MG63 (cell line): Measurements from ENCODE around the gene DDIAS. TPM values are rescaled to one million over a fixed set of nuclear protein-coding genes. Genes with fewer than 3 reads are reported as not detected.
"Not testable (repeated sequence)": the region's sequence is repeated elsewhere in the genome, so short reads cannot be mapped to it uniquely, and the experiment has no call there.

Experiments
- DNase-seq: peaks from one replicate; pipeline ENCODE4 v3.0.0-alpha.2; 2020
- H3K27me3 ChIP-seq: fragments of 250-450 bp; sonication (Bioruptor Pico); 2 replicates; pipeline ENCODE4 v1.5.1; 2020; ENCODE audit warnings: mild to moderate bottlenecking, moderate library complexity
- H3K36me3 ChIP-seq: fragments of 250-450 bp; sonication (Bioruptor Pico); 2 replicates; pipeline ENCODE4 v1.5.1; 2020; ENCODE audit warnings: mild to moderate bottlenecking, moderate library complexity
- H3K4me3 ChIP-seq: fragments of 250-450 bp; sonication (Bioruptor Pico); 2 replicates; pipeline ENCODE4 v1.5.1; 2020; ENCODE audit warnings: mild to moderate bottlenecking, moderate library complexity
- H3K9me3 ChIP-seq: fragments of 250-450 bp; sonication (Bioruptor Pico); 2 replicates; pipeline ENCODE4 v1.5.1; 2020; ENCODE audit warnings: mild to moderate bottlenecking, moderate library complexity
- total RNA-seq: library from RNA; depleted of rRNA; stranded (reverse); fragments of >200 nt; shearing (Covaris generic); gene quantifications from 2 replicates; pipeline ENCODE4 v1.2.3, GENCODE V29; 2014; ENCODE audit warnings: low replicate concordance

The DDIAS gene
- total RNA-seq, 1 experiment from 2014 or later, result 9.2 TPM

GRCh38 chr11:82906236-82906635 lies 4.7 kb downstream of the DDIAS start:
- DNase-seq, result no peak
- no peak overlapping the region for H3K4me3 ChIP-seq
- peaks cover under 1% of the 10 kb centered on the region; the same call in 1 of the 2 replicates for H3K9me3 ChIP-seq
- no peaks in the 10 kb centered on the region for H3K27me3 ChIP-seq
- H3K36me3 ChIP-seq, result peaks cover 6% of the 10 kb centered on the region

GRCh38 chr11:82906931-82907330 lies 5.4 kb downstream of the DDIAS start:
- Histone ChIP-seq H3K9me3 (peaks cover 8% of the 10 kb centered on the region), H3K4me3 (no peak overlapping the region), H3K27me3 (no peaks in the 10 kb centered on the region), H3K36me3 (peaks cover 13% of the 10 kb centered on the region)
- DNase-seq, result no peak

- Histone ChIP-seq H3K27me3 (no peaks in the 10 kb centered on the region), H3K4me3 (no peak overlapping the region), H3K36me3 (peaks cover 16% of the 10 kb centered on the region), H3K9me3 (peaks cover 10% of the 10 kb centered on the region)
- DNase-seq, result no peak
Observed at GRCh38 chr11:82907371-82907770, 5.8 kb downstream of the DDIAS start.

GRCh38 chr11:82908311-82908710 lies 6.8 kb downstream of the DDIAS start:
- Histone ChIP-seq H3K4me3 (no peak overlapping the region), H3K9me3 (peaks cover 10% of the 10 kb centered on the region), H3K36me3 (peaks cover 20% of the 10 kb centered on the region), H3K27me3 (no peaks in the 10 kb centered on the region)
- DNase-seq, result no peak

GRCh38 chr11:82909015-82909640 lies 7.6 kb downstream of the DDIAS start:
- Histone ChIP-seq H3K27me3 (no peaks in the 10 kb centered on the region), H3K4me3 (no peak overlapping the region), H3K9me3 (peaks cover 10% of the 10 kb centered on the region), H3K36me3 (peaks cover 24% of the 10 kb centered on the region)
- DNase-seq, result no peak

GRCh38 chr11:82919786-82920185 lies 18.2 kb downstream of the DDIAS start:
- not testable (repeated sequence) for DNase-seq, H3K27me3 ChIP-seq

GRCh38 chr11:82920227-82920626 lies 18.7 kb downstream of the DDIAS start:
- peaks cover 19% of the 10 kb centered on the region for H3K36me3 ChIP-seq
- H3K27me3 ChIP-seq, H3K9me3 ChIP-seq, DNase-seq, H3K4me3 ChIP-seq: not testable (repeated sequence)

More at GRCh38 chr11:82919786-82920185, 18.2 kb downstream of the DDIAS start:
- peaks cover 24% of the 10 kb centered on the region for H3K36me3 ChIP-seq
- not testable (repeated sequence) for H3K4me3 ChIP-seq, H3K9me3 ChIP-seq

- DNase-seq, H3K9me3 ChIP-seq: not testable (repeated sequence)
- H3K36me3 ChIP-seq, result peaks cover 13% of the 10 kb centered on the region
Observed at GRCh38 chr11:82922396-82923173, 21.0 kb downstream of the DDIAS start.

GRCh38 chr11:82924522-82925224 lies 23.1 kb downstream of the DDIAS start:
- H3K36me3 ChIP-seq, result peaks cover 15% of the 10 kb centered on the region
- no peaks in the 10 kb centered on the region for H3K9me3 ChIP-seq
- H3K4me3 ChIP-seq, result no peak overlapping the region
- no peaks in the 10 kb centered on the region for H3K27me3 ChIP-seq
- DNase-seq, result no peak

More at GRCh38 chr11:82922396-82923173, 21.0 kb downstream of the DDIAS start:
- H3K27me3 ChIP-seq, H3K4me3 ChIP-seq: not testable (repeated sequence)

GRCh38 chr11:82927264-82927880 lies 25.8 kb downstream of the DDIAS start:
- Histone ChIP-seq H3K27me3 (no peaks in the 10 kb centered on the region), H3K36me3 (peaks cover 12% of the 10 kb centered on the region)
- DNase-seq, result no peak

GRCh38 chr11:82929121-82929520 lies 27.6 kb downstream of the DDIAS start:
- no peak for DNase-seq
- Histone ChIP-seq H3K27me3 (no peaks in the 10 kb centered on the region), H3K4me3 (no peak overlapping the region), H3K36me3 (peaks cover 18% of the 10 kb centered on the region), H3K9me3 (no peaks in the 10 kb centered on the region)

More at GRCh38 chr11:82927264-82927880, 25.8 kb downstream of the DDIAS start:
- no peaks in the 10 kb centered on the region for H3K9me3 ChIP-seq
- H3K4me3 ChIP-seq, result no peak overlapping the region

GRCh38 chr11:82930229-82930628 lies 28.7 kb downstream of the DDIAS start:
- no peak for DNase-seq
- Histone ChIP-seq H3K9me3 (no peaks in the 10 kb centered on the region), H3K27me3 (no peaks in the 10 kb centered on the region), H3K36me3 (peaks cover 22% of the 10 kb centered on the region), H3K4me3 (no peak overlapping the region)

GRCh38 chr11:82930734-82931133 lies 29.2 kb downstream of the DDIAS start:
- peaks cover 24% of the 10 kb centered on the region for H3K36me3 ChIP-seq
- DNase-seq, result no peak
- H3K27me3 ChIP-seq, result no peaks in the 10 kb centered on the region
- no peaks in the 10 kb centered on the region for H3K9me3 ChIP-seq
- H3K4me3 ChIP-seq, result no peak overlapping the region

GRCh38 chr11:82932564-82932963 lies 31.0 kb downstream of the DDIAS start:
- H3K27me3 ChIP-seq, result no peaks in the 10 kb centered on the region
- no peak overlapping the region for H3K4me3 ChIP-seq
- H3K9me3 ChIP-seq, result no peaks in the 10 kb centered on the region
- DNase-seq, result no peak
- peaks cover 23% of the 10 kb centered on the region for H3K36me3 ChIP-seq

GRCh38 chr11:82936261-82936660 lies 34.7 kb downstream of the DDIAS start:
- no peaks in the 10 kb centered on the region for H3K27me3 ChIP-seq
- no peak overlapping the region for H3K4me3 ChIP-seq
- peaks cover 20% of the 10 kb centered on the region for H3K36me3 ChIP-seq
- no peak for DNase-seq
- no peaks in the 10 kb centered on the region for H3K9me3 ChIP-seq

- Histone ChIP-seq H3K4me3 (no peak overlapping the region), H3K9me3 (no peaks in the 10 kb centered on the region), H3K27me3 (no peaks in the 10 kb centered on the region), H3K36me3 (peaks cover 13% of the 10 kb centered on the region)
- no peak for DNase-seq
Observed at GRCh38 chr11:82937554-82937953, 36.0 kb downstream of the DDIAS start.

- Histone ChIP-seq H3K9me3 (no peaks in the 10 kb centered on the region; the same call in 1 of the 2 replicates), H3K36me3 (peaks cover 7% of the 10 kb centered on the region; the same call in 1 of the 2 replicates), H3K27me3 (no peaks in the 10 kb centered on the region), H3K4me3 (no peak overlapping the region)
- no peak for DNase-seq
Observed at GRCh38 chr11:82939456-82939855, 37.9 kb downstream of the DDIAS start.
